K562 (cell line): ENCODE measurements around the gene OR2D2. TPM values are rescaled to one million over a fixed set of nuclear protein-coding genes. Genes with fewer than 3 reads are reported as not detected.

Source experiments
- ATAC-seq: fragments of 200-7000 bp; cut with Tn5 transposase; 3 replicates; pipeline ENCODE4 v1.9.1; 2020; ENCODE audit warnings: moderate library complexity
- BruUV-seq: library from RNA; stranded (reverse); fragments of 400-500 nt; replicated peaks from 2 replicates; lab custom pipeline; 2021; lab: Mats Ljungman, UMichigan
- CTCF ChIA-PET: fragments of 300-600 bp; formaldehyde crosslinking; extraction: SDS; loops from one replicate; lab custom pipeline; 2021; ENCODE audit warnings: low intra/inter-chr PET ratio; lab: Yijun Ruan, JAX
- POLR2A ChIA-PET: fragments of 300-600, 350-650 bp; sonication (Branson Sonifier 250); formaldehyde crosslinking; extraction: SDS; loops from one replicate; lab custom pipeline; 2021; ENCODE audit warnings: antibody characterized with exemption, inconsistent platforms; lab: Yijun Ruan, JAX
- DNase-seq, 4 experiments: peaks; one replicate each; pipeline versions ENCODE4 v3.0.0 to v3.0.0-alpha.2; 2011 to 2018; ENCODE audit warnings: low spot score in 3 of 4, mixed read lengths in 3 of 4; ENCODE audit errors: extremely low read depth in 1 of 4
- FAIRE-seq: peaks from 2 replicates; lab custom pipeline; 2011; peaks lifted over from hg19 to GRCh38; lab: Jason Lieb, UNC
- H2AFZ ChIP-seq: 2 replicates; pipeline ENCODE4 v1.6.0; 2011; ENCODE audit warnings: low read depth, low read length, control low read depth, inconsistent platforms
- H3K27ac ChIP-seq: fragments of 200-600 bp; 3 replicates; pipeline ENCODE4 v1.8.0; 2011; ENCODE audit warnings: low read depth, mild to moderate bottlenecking, control low read depth, inconsistent platforms, low read length, moderate library complexity, mixed read lengths; ENCODE audit errors: extremely low read depth
- H3K27me3 ChIP-seq, 2 experiments: fragments of 300-600 bp in 1 of 2; 2 replicates in 1 of 2; 3 replicates in 1 of 2; pipeline versions ENCODE4 v1.6.0 to v1.8.0; 2011; ENCODE audit warnings: inconsistent platforms in 2 of 2, low read length in 2 of 2, mild to moderate bottlenecking in 1 of 2, mixed read lengths in 1 of 2, moderate library complexity in 1 of 2; ENCODE audit not compliant: control insufficient read depth in 2 of 2, insufficient read depth in 2 of 2
- H3K36me3 ChIP-seq: fragments of 300-600 bp; 3 replicates; pipeline ENCODE4 v1.8.0; 2011; ENCODE audit warnings: mild to moderate bottlenecking, low read length, inconsistent platforms; ENCODE audit not compliant: control insufficient read depth, insufficient read depth
- H3K4me1 ChIP-seq, 2 experiments: fragments of 200-600 bp in 1 of 2; replicated peaks in 1 of 2; 2 replicates in 1 of 2; 3 replicates in 1 of 2; pipeline versions ENCODE4 v1.5.1 to v1.8.0; 2011; ENCODE audit warnings: inconsistent platforms in 2 of 2, low read length in 2 of 2, mild to moderate bottlenecking in 1 of 2, mixed read lengths in 1 of 2, moderate library complexity in 1 of 2; ENCODE audit not compliant: control insufficient read depth in 2 of 2, insufficient read depth in 2 of 2
- H3K4me2 ChIP-seq: 2 replicates; pipeline ENCODE4 v1.6.1; 2011; ENCODE audit warnings: low read length, control low read depth, inconsistent platforms, mixed read lengths; ENCODE audit not compliant: insufficient read depth
- H3K4me3 ChIP-seq: fragments of 200-600 bp; sonication (generic), shearing (Covaris generic); 2 replicates; pipeline ENCODE4 v1.5.1; 2016; ENCODE audit warnings: control low read depth, inconsistent platforms
- H3K79me2 ChIP-seq: fragments of 200-600 bp; 3 replicates; pipeline ENCODE4 v1.8.0; 2011; ENCODE audit warnings: low read length, inconsistent platforms; ENCODE audit not compliant: control insufficient read depth, insufficient read depth
- H3K9ac ChIP-seq, 2 experiments: 2 replicates each; pipeline versions ENCODE4 v1.6.0 to v1.6.1; 2011; ENCODE audit warnings: low read depth in 2 of 2, low read length in 2 of 2, control low read depth in 1 of 2, inconsistent platforms in 1 of 2, mild to moderate bottlenecking in 1 of 2, mixed read lengths in 1 of 2; ENCODE audit not compliant: insufficient read depth in 1 of 2
- H3K9me1 ChIP-seq: one replicate; pipeline ENCODE4 v1.6.0; 2011; ENCODE audit warnings: inconsistent platforms, mild to moderate bottlenecking, low read length, moderate library complexity; ENCODE audit not compliant: control insufficient read depth, insufficient read depth
- H3K9me3 ChIP-seq: replicated peaks from 2 replicates; pipeline ENCODE4 v1.5.1; 2011; ENCODE audit warnings: low read depth, low read length, inconsistent platforms; ENCODE audit not compliant: control insufficient read depth, insufficient read depth
- H4K20me1 ChIP-seq: replicated peaks from 2 replicates; pipeline ENCODE4 v1.6.1; 2011; ENCODE audit warnings: low read length, inconsistent platforms, mixed read lengths; ENCODE audit not compliant: control insufficient read depth, insufficient read depth
- CCAR2 ChIP-seq: fragments of 200-400 bp; formaldehyde crosslinking; IDR thresholded peaks from 2 replicates; pipeline ENCODE4 v1.6.1; 2017; ENCODE audit warnings: mild to moderate bottlenecking, low read depth, low read length
- HLTF ChIP-seq: fragments of 450-650 bp; IDR thresholded peaks from 2 replicates; pipeline ENCODE4 v1.6.1; 2016
- NCOA1 ChIP-seq: fragments of 450-650 bp; IDR thresholded peaks from 2 replicates; pipeline ENCODE4 v1.6.1; 2016; ENCODE audit warnings: low read depth
- NEUROD1 ChIP-seq: fragments of 150-350 bp; IDR thresholded peaks from 2 replicates; pipeline ENCODE4 v1.6.1; 2014; ENCODE audit warnings: borderline replicate concordance, low read length, low read depth; ENCODE audit not compliant: partially characterized antibody
- POLR2H ChIP-seq: IDR thresholded peaks from 2 replicates; pipeline ENCODE4 v1.6.1; 2016; ENCODE audit warnings: missing genetic modification characterization, low read depth, mild to moderate bottlenecking, control low read depth, missing compliant biosample characterization, moderate library complexity
- TAF1 ChIP-seq: IDR thresholded peaks from 2 replicates; pipeline ENCODE4 v1.6.1; 2011; ENCODE audit warnings: mild to moderate bottlenecking, low read length, moderate library complexity; ENCODE audit not compliant: insufficient read depth, control insufficient read depth, severe bottlenecking; ENCODE audit errors: extremely low read depth
- ZBTB11 ChIP-seq, 3 experiments: fragments of 200-800 bp in 1 of 3; fragments of 250-450 bp in 1 of 3; fragments of 450-650 bp in 1 of 3; sonication (Bioruptor Pico) in 1 of 3; sonication (Bioruptor generic) in 1 of 3; formaldehyde crosslinking in 1 of 3; IDR thresholded peaks; 2 replicates each; pipeline versions ENCODE4 v1.6.1 to v1.8.0; 2016 to 2022; ENCODE audit warnings: mild to moderate bottlenecking in 2 of 3, missing genetic modification characterization in 2 of 3, missing compliant biosample characterization in 1 of 3, moderate library complexity in 1 of 3
- ZFPM2 ChIP-seq: fragments of 250-450 bp; sonication (Bioruptor Pico); IDR thresholded peaks from 2 replicates; pipeline ENCODE4 v1.5.1; 2022; ENCODE audit warnings: mild to moderate bottlenecking
- ZFX ChIP-seq: sonication (generic); formaldehyde crosslinking; IDR thresholded peaks from 2 replicates; pipeline ENCODE4 v1.8.0; 2022; ENCODE audit warnings: mild to moderate bottlenecking, missing genetic modification reagents, moderate library complexity
- ZNF699 ChIP-seq: fragments of 250-450 bp; sonication (Bioruptor Pico); IDR thresholded peaks from 2 replicates; pipeline ENCODE4 v1.8.0; 2021; ENCODE audit warnings: mild to moderate bottlenecking, moderate library complexity; ENCODE audit not compliant: insufficient replicate concordance
- WGBS: fragments of 100-300 bp; shearing (Covaris generic); methylation state at CpG from one replicate; pipeline ENCODE4 v1.1.6; 2016; ENCODE audit warnings: low coverage, mixed read lengths; ENCODE audit not compliant: insufficient coverage; ENCODE audit errors: missing lambda C conversion rate; 5-methylcytosine and 5-hydroxymethylcytosine counted together
- in situ Hi-C: fragments of 300-500 bp; cut with MboI; formaldehyde crosslinking; loops from 4 replicates; pipeline ENCODE4 v1.15.0; 2018; ENCODE audit warnings: inconsistent platforms, mixed read lengths
- intact Hi-C: fragments of 100-400 bp; cut with micrococcal nuclease; formaldehyde crosslinking; loops from 2 replicates; pipeline ENCODE4 v1.14.2; 2022
- polyA plus RNA-seq, 8 experiments: library from polyadenylated mRNA; depleted of rRNA in 4 of 8; stranded (reverse) in 5 of 8; unstranded in 3 of 8; fragments of >200 nt; fragmentation: Nextera tagmentation in 2 of 8; fragmentation: Illumina TruSeq in 1 of 8; extraction: Ambion mirVana in 2 of 8; extraction: Trizol in 1 of 8; gene quantifications; 2 replicates each; pipeline versions ENCODE4 v1.2.1 to v1.2.3, GENCODE V29; 2011 to 2014; ENCODE audit warnings: inconsistent platforms in 1 of 8, missing spikeins in 1 of 8
- total RNA-seq, 7 experiments: library from RNA; depleted of rRNA in 6 of 7; stranded (reverse); fragments of >200 nt in 6 of 7; fragmentation: Illumina TruSeq in 2 of 7; extraction: Trizol in 2 of 7; gene quantifications; 2 replicates each; pipeline versions ENCODE4 v1.2.1 to v1.2.3, GENCODE V29; 2011 to 2021; ENCODE audit warnings: low replicate concordance in 1 of 7
- TF ChIP-seq, protein P1 (sequence below), 3 experiments: IDR thresholded peaks in 2 of 3; conservative IDR thresholded peaks in 1 of 3; 2 replicates each; pipeline ENCODE4 v1.5.1; 2011 to 2012; ENCODE audit warnings: low read length in 3 of 3, mild to moderate bottlenecking in 3 of 3, control low read depth in 2 of 3, improper control_type of control experiment in 1 of 3, inconsistent platforms in 1 of 3, low read depth in 1 of 3, mixed read lengths in 1 of 3, moderate library complexity in 1 of 3; ENCODE audit not compliant: insufficient read depth in 2 of 3

The OR2D2 gene
- total and polyA plus RNA-seq, 9 of the 15 experiments (the other 6 are each of a cell fraction or from before 2014, with no cell fraction given), result 0.10 to 1.0 (median 0.57) TPM; not detected in 2

GRCh38 chr11:6845383-6845782 lies 46.9 kb downstream of the OR2D2 start, which contains the start of gene OR10A5:
TSS of gene OR10A5 (plus strand) at chr11:6845683. CDS start at chr11:6845683, 0 bp downstream.
- H3K9ac ChIP-seq, result no peak within 1 kb of the TSS
- no peaks in the 10 kb centered on the region for H3K4me1 ChIP-seq
- FAIRE-seq (no peak), DNase-seq (no peak)
- CTCF ChIA-PET, result no interaction called here
- H3K9me1 ChIP-seq, result no peaks in the 10 kb centered on the region
- TF ChIP-seq NEUROD1 (no peak), ZFX (CRISPR knock-in tag) (no peak), TAF1 (no peak), ZNF699 (CRISPR knock-in tag) (no peak), ZBTB11 (CRISPR knock-in tag; IDR thresholded peaks at IDR 0.05) (no peak), HLTF (no peak), NCOA1 (no peak), CCAR2 (no peak), POLR2H (no peak), ZFPM2 (CRISPR knock-in tag) (no peak)
- TF ChIP-seq, protein P1, sequence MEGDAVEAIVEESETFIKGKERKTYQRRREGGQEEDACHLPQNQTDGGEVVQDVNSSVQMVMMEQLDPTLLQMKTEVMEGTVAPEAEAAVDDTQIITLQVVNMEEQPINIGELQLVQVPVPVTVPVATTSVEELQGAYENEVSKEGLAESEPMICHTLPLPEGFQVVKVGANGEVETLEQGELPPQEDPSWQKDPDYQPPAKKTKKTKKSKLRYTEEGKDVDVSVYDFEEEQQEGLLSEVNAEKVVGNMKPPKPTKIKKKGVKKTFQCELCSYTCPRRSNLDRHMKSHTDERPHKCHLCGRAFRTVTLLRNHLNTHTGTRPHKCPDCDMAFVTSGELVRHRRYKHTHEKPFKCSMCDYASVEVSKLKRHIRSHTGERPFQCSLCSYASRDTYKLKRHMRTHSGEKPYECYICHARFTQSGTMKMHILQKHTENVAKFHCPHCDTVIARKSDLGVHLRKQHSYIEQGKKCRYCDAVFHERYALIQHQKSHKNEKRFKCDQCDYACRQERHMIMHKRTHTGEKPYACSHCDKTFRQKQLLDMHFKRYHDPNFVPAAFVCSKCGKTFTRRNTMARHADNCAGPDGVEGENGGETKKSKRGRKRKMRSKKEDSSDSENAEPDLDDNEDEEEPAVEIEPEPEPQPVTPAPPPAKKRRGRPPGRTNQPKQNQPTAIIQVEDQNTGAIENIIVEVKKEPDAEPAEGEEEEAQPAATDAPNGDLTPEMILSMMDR (IDR thresholded peaks at IDR 0.05 in 2 of 3, conservative IDR thresholded peaks at IDR 0.05 in 1 of 3; ENCODE audit: insufficient read depth in 2 of 3, low read depth in 1 of 3, low read length in 3 of 3), result no peak
- TF ChIP-seq, all 486 proteins: peak for 0
- Histone ChIP-seq H3K4me3 (no peak within 1 kb of the TSS), H3K79me2 (no peaks in the 10 kb centered on the region), H3K27ac (no peak within 1 kb of the TSS), H3K9me3 (no peaks in the 10 kb centered on the region), H3K36me3 (no peaks in the 10 kb centered on the region), H3K27me3 (no peaks in the 10 kb centered on the region), H4K20me1 (no peaks in the 10 kb centered on the region), H3K4me2 (no peak within 1 kb of the TSS), H2AFZ (no peak within 1 kb of the TSS)
- 0% methylated on average over 3 of the region's 3 CpGs for WGBS
- POLR2A ChIA-PET, result no interaction called here
- ATAC-seq, result no peak
- intact Hi-C loops, result no loop called here
- in situ Hi-C loops, result no loop called here
- BruUV-seq, result no TSS peak
